GM06990 (cell line): Measurements from ENCODE around the gene ZDHHC19.
"Not testable (repeated sequence)": the region's sequence is repeated elsewhere in the genome, so short reads cannot be mapped to it uniquely, and the experiment has no call there.

Source experiments
- DNase-seq: peaks from one replicate; pipeline ENCODE4 v3.0.0-alpha.2; 2011; ENCODE audit not compliant: insufficient read length; ENCODE audit errors: extremely low read depth
- H3K27me3 ChIP-seq: replicated peaks from 2 replicates; pipeline ENCODE4 v1.6.0; 2011; ENCODE audit warnings: low read length; ENCODE audit not compliant: control insufficient read depth, insufficient read depth
- H3K36me3 ChIP-seq: 2 replicates; pipeline ENCODE4 v1.5.1; 2011; ENCODE audit warnings: low read length; ENCODE audit not compliant: control insufficient read depth, insufficient read depth
- H3K4me3 ChIP-seq: replicated peaks from 2 replicates; pipeline ENCODE4 v1.5.1; 2011; ENCODE audit warnings: low read depth, mild to moderate bottlenecking, control low read depth, low read length
- TF ChIP-seq, protein P1 (sequence below): IDR thresholded peaks from 2 replicates; pipeline ENCODE4 v1.5.1; 2011; ENCODE audit warnings: low read length, control low read depth, mild to moderate bottlenecking, inconsistent platforms; ENCODE audit not compliant: insufficient read depth, poor library complexity, severe bottlenecking

ZDHHC19 gene

DNA sequence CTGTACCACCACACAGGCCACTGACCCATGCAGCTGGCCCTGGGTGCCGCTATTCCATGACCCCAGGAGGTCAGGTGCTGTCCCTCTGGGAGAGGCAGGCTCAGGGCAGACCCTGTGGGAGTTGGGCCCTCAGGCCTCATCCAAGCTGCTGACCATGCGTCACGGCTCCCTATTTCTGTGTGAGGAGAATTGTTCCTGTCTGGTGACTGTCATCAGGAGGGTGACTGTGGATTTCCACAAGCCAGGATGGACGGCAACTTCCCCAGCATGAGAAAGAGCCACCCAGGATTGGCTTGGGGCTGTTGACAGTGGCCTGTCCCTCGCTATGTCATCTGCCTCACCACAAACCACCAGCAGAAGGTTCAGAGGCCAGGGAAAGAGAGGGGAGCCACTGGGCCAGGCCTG lies 41.4 kb downstream of the ZDHHC19 start:
- no peak for DNase-seq
- TF ChIP-seq, protein P1, sequence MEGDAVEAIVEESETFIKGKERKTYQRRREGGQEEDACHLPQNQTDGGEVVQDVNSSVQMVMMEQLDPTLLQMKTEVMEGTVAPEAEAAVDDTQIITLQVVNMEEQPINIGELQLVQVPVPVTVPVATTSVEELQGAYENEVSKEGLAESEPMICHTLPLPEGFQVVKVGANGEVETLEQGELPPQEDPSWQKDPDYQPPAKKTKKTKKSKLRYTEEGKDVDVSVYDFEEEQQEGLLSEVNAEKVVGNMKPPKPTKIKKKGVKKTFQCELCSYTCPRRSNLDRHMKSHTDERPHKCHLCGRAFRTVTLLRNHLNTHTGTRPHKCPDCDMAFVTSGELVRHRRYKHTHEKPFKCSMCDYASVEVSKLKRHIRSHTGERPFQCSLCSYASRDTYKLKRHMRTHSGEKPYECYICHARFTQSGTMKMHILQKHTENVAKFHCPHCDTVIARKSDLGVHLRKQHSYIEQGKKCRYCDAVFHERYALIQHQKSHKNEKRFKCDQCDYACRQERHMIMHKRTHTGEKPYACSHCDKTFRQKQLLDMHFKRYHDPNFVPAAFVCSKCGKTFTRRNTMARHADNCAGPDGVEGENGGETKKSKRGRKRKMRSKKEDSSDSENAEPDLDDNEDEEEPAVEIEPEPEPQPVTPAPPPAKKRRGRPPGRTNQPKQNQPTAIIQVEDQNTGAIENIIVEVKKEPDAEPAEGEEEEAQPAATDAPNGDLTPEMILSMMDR: no peak
- Histone ChIP-seq H3K27me3 (no peaks in the 10 kb centered on the region), H3K36me3 (no peaks in the 10 kb centered on the region), H3K4me3 (no peak overlapping the region)

DNA sequence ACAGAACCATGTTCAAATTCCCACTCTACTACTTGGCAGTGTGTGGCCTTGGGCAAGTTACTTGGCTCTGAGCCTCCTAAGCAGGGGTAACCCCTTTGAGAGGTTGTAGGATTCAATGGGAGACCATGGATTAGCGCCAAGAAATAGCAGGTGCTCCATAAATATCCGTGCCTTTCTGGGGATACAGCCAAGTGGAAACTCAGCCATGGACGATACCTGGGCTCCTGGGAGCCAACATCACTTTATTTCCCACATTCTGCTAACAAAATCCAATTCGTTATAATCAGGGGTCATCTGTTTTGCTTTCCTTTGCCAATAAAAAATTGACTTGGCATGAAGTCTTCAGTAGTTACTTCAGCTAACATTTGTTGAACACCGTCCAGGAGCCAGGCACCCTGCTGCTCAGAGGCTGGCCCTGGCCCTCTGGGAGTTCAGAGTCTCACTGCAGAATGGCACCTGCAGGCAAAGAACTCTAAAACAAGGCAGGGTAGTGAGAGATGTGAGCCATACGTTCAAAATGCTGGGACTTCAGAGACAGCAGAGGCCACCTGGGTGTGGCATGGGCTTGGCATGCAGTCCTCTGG lies 42.3 kb downstream of the ZDHHC19 start:
- H3K4me3 ChIP-seq: no peak overlapping the region
- H3K36me3 ChIP-seq: no peaks in the 10 kb centered on the region
- TF ChIP-seq, protein P1: no peak
- H3K27me3 ChIP-seq: no peaks in the 10 kb centered on the region
- no peak for DNase-seq

DNA sequence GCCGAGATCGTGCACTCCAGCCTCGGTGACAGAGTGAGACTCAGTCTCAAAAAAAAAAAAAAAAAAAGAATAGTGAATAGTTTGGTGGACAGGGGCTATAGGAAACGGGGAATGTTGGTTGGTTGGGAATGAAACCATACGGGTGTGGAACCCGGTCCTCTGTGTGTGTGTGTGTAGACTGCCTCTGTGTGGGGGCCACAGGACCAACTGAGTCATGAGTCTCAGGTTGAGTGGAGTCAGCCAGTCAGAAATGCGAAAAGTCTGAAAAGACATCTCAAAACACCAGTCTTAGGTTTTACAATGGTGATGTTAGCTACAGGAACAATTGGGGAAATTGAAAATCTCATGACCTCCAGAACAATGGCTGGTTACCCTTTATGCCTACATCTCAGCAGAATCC lies 44.5 kb downstream of the ZDHHC19 start:
- no peaks in the 10 kb centered on the region for H3K36me3 ChIP-seq
- H3K4me3 ChIP-seq: no peak overlapping the region
- DNase-seq: no peak
- H3K27me3 ChIP-seq: no peaks in the 10 kb centered on the region
- TF ChIP-seq, protein P1: no peak

DNA sequence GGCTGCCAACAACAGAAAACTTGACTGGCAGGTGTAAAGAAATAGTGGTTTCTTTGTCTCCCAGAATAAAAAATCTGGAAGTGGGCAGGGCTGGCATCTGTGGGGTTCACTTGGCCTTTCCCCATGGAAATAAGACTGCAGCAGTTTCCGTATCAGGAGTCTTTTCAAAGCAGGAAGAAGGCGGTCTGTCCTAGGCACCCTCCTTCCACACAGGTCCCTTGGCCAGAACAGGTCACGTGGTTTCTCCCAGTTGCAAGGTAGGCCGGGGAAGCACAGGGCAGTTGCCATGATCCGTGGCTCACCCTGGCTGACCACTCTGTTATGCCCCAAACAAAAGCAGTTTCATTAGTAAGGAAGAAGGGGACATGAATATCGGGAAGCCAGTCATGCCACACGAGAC lies 45.4 kb downstream of the ZDHHC19 start:
- Histone ChIP-seq H3K4me3 (no peak overlapping the region), H3K36me3 (no peaks in the 10 kb centered on the region), H3K27me3 (no peaks in the 10 kb centered on the region)
- TF ChIP-seq, protein P1: no peak
- DNase-seq: no peak

DNA sequence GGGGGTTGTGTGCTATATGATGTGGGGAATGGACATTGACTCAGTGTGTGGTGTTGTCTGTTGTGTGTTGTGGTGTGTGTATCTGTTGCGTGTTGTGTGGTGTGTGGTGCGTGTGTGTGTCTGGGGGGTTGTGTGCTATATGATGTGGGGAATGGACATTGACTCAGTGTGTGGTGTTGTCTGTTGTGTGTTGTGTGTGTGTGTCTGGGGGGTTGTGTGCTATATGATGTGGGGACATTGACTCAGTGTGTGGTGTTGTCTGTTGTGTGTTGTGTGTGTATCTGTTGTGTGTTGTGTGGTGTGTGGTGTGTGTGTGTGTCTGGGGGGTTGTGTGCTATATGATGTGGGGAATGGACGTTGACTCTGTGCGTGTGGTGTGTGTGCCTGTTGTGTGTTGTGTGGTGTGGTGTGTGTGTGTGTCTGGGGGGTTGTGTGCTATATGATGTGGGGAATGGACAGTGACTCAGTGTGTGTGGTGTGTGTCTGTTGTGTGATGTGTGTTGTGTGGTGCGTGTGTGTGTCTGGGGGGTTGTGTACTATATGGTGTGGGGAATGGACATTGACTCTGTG lies 46.1 kb downstream of the ZDHHC19 start:
- DNase-seq, H3K27me3 ChIP-seq, H3K4me3 ChIP-seq, H3K36me3 ChIP-seq: not testable (repeated sequence)

DNA sequence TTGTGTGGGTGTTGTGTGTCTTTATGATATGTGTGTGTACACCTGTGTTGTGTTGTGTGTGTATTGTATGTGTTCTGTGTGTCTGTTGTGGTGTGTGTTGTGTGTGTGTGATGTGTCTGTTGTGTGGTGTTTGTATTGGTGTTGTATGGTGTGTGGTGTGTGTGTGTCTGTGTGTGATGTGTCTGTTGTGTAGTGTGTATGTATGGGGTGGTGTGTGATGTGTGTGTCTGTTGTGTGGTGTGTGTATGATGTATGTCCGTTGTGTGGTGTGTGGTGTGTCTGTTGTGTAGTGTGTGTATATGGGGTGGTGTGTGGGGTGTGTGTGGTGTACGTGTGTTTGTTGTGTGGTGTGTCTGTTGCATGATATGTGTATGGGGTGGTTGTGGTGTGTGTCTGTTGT lies 46.6 kb downstream of the ZDHHC19 start:
- Histone ChIP-seq H3K36me3 (no peaks in the 10 kb centered on the region), H3K4me3 (no peak overlapping the region), H3K27me3 (no peaks in the 10 kb centered on the region)
- TF ChIP-seq, protein P1: no peak
- no peak for DNase-seq
